ENCODE data around the gene NCOA3.

- no peak for TF ChIP-seq CTCF (IDR thresholded peaks at IDR 0.05)
- no peak for TF ChIP-seq POLR2A (IDR thresholded peaks at IDR 0.05)
- TF ChIP-seq POLR2AphosphoS5 (IDR thresholded peaks at IDR 0.05), result no peak
Measured at GRCh38 chr20:47543006-47543431, 41.3 kb downstream of the NCOA3 start.
